ENCODE results near the gene SESN3. TPM values are rescaled to one million over a fixed set of nuclear protein-coding genes. Genes with fewer than 3 reads are reported as not detected.
"Not testable (repeated sequence)": the region's sequence is repeated elsewhere in the genome, so short reads cannot be mapped to it uniquely, and the experiment has no call there.

Gene SESN3
- total RNA-seq, 1 donor from 2014 or later = 28.2 TPM

- peak overlapping the region in 1 of 2 donors; percentile 91 for H3K4me3 ChIP-seq
- no peaks in the 10 kb centered on the region for H3K36me3 ChIP-seq
- no peaks in the 10 kb centered on the region for H3K9me3 ChIP-seq
- TF ChIP-seq POLR2A (IDR thresholded peaks at IDR 0.05) (no peak), POLR2AphosphoS5 (IDR thresholded peaks at IDR 0.05; ENCODE audit: insufficient read depth in 1 of 2, low read depth in 1 of 2) (peak in 1 of 2 donors; percentile 37)
- intact Hi-C loops (cut with DNase I) = no loop called here
- H3K27me3 ChIP-seq = no peaks in the 10 kb centered on the region
- DNase-seq (ENCODE audit: extremely low spot score in 2 of 2) = no peak
- H3K4me1 ChIP-seq = peaks cover 21% of the 10 kb centered on the region
- no peak overlapping the region for H3K27ac ChIP-seq
Measured at GRCh38 chr11:95228081-95228749, 2.8 kb downstream of the SESN3 start.

- H3K27me3 ChIP-seq; H3K9me3 ChIP-seq; H3K27ac ChIP-seq; DNase-seq (ENCODE audit: extremely low spot score in 2 of 2); intact Hi-C loops (cut with DNase I); H3K4me3 ChIP-seq; H3K36me3 ChIP-seq: not testable (repeated sequence)
- H3K4me1 ChIP-seq = peaks cover 21% of the 10 kb centered on the region
Measured at GRCh38 chr11:95227060-95227459, 3.9 kb downstream of the SESN3 start.

DNA sequence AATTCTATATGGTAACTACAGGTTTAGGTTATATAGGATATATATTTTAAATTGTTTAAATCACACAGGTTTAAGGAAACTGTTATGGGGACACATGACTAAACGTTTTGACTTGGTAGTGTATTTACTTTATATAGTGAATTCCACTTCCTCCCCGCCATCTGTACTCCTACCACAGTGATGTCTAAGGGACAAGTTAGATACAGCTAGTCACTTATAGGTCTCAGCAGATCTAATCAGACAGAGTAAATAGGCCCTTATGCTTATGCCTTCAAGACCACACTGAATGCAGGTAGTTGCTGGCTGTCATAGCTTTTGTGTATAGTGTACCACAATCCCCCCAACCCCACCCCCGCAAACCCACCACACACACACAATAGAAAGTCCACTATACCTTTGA lies 8.2 kb downstream of the SESN3 start:
- Histone ChIP-seq H3K36me3 (no peaks in the 10 kb centered on the region), H3K27ac (no peak overlapping the region), H3K4me1 (peaks cover 5% of the 10 kb centered on the region), H3K4me3 (no peak overlapping the region), H3K27me3 (no peaks in the 10 kb centered on the region), H3K9me3 (no peaks in the 10 kb centered on the region)
- intact Hi-C loops (cut with DNase I) = no loop called here
- no peak for TF ChIP-seq CTCF (IDR thresholded peaks at IDR 0.05)
- TF ChIP-seq POLR2A (IDR thresholded peaks at IDR 0.05) = no peak
- no peak for TF ChIP-seq POLR2AphosphoS5 (IDR thresholded peaks at IDR 0.05; ENCODE audit: insufficient read depth in 1 of 2, low read depth in 1 of 2)
- no peak for DNase-seq (ENCODE audit: extremely low spot score in 2 of 2)

DNA sequence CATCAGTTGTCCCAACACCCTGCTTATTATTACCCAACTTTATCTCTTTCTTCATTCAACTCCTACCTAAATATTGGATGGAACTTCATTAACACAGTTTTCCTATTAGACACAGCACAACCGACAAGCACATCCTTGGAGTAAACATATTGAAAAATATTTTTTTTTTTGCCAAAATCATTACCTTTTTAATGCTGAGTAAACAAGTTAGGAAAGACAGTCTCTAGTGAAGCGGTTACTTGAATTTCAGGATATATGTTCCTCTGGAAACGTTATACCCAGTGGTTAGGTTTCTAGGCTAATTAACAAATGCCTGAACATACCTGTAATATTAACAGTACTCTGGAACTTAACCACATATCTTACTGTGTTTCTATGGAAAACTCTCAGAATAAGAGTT lies 11.4 kb downstream of the SESN3 start:
- intact Hi-C loops (cut with DNase I) = no loop called here
- DNase-seq (ENCODE audit: extremely low spot score in 2 of 2) = no peak
- Histone ChIP-seq H3K4me3 (no peak overlapping the region), H3K27ac (no peak overlapping the region), H3K27me3 (no peaks in the 10 kb centered on the region), H3K9me3 (no peaks in the 10 kb centered on the region), H3K4me1 (no peaks in the 10 kb centered on the region), H3K36me3 (no peaks in the 10 kb centered on the region)
- TF ChIP-seq CTCF (IDR thresholded peaks at IDR 0.05) (no peak), POLR2AphosphoS5 (IDR thresholded peaks at IDR 0.05; ENCODE audit: insufficient read depth in 1 of 2, low read depth in 1 of 2) (no peak), POLR2A (IDR thresholded peaks at IDR 0.05) (no peak)

DNA sequence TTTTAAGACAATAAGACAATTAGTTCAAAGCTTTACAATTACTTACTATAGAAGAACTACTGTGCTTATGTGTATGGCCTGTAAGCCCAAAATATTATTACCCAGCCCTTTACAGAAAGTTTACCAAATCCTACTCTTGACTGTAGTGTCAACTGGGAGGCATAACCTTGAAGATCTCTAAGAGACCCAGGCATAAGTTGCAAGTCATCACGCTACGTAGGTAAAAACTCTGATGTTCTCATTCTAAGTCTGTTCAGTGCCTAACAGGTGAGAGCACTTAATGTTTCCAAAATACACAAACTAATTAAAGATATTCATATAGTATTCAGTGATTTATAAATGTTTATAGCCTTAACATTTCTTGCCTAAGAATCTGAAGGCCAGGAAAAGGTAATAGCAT lies 12.9 kb downstream of the SESN3 start:
- TF ChIP-seq POLR2AphosphoS5 (IDR thresholded peaks at IDR 0.05; ENCODE audit: insufficient read depth in 1 of 2, low read depth in 1 of 2) (no peak), CTCF (IDR thresholded peaks at IDR 0.05) (no peak), POLR2A (IDR thresholded peaks at IDR 0.05) (no peak)

DNA sequence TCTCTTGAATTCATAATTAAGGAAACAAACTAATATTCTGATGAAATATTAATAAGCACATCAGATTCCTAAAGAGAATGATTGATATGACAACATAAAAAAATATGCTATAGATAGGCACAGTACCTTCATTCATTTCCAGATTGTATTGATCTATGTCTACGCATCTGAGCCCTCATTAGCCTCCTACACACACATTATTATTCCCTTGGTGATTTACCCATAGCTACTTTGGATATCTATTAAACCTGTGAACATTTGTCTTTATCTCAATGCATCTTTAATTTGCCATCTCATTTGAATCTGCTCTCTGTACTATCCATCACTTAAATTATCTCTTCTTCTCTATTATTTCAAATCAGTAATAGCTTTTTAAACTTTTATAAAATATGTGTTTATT lies 18.4 kb downstream of the SESN3 start:
- peaks cover 14% of the 10 kb centered on the region for H3K4me1 ChIP-seq
- H3K4me3 ChIP-seq = no peak overlapping the region
- TF ChIP-seq CTCF (IDR thresholded peaks at IDR 0.05) (no peak), POLR2A (IDR thresholded peaks at IDR 0.05) (no peak), POLR2AphosphoS5 (IDR thresholded peaks at IDR 0.05; ENCODE audit: insufficient read depth in 1 of 2, low read depth in 1 of 2) (no peak)
- H3K36me3 ChIP-seq = no peaks in the 10 kb centered on the region
- H3K27ac ChIP-seq = no peak overlapping the region
- no peak for DNase-seq (ENCODE audit: extremely low spot score in 2 of 2)
- intact Hi-C loops (cut with DNase I) = no loop called here
- no peaks in the 10 kb centered on the region for H3K27me3 ChIP-seq
- no peaks in the 10 kb centered on the region for H3K9me3 ChIP-seq

More for the DNA sequence above, 12.9 kb downstream of the SESN3 start:
- intact Hi-C loops (cut with DNase I) = no loop called here
- Histone ChIP-seq H3K27ac (no peak overlapping the region), H3K4me1 (no peaks in the 10 kb centered on the region), H3K4me3 (no peak overlapping the region), H3K27me3 (no peaks in the 10 kb centered on the region), H3K36me3 (no peaks in the 10 kb centered on the region), H3K9me3 (no peaks in the 10 kb centered on the region)
- DNase-seq (ENCODE audit: extremely low spot score in 2 of 2) = no peak

- H3K27me3 ChIP-seq; H3K27ac ChIP-seq; DNase-seq (ENCODE audit: extremely low spot score in 2 of 2); H3K4me3 ChIP-seq; H3K9me3 ChIP-seq; H3K36me3 ChIP-seq; intact Hi-C loops (cut with DNase I): not testable (repeated sequence)
- peaks cover 27% of the 10 kb centered on the region for H3K4me1 ChIP-seq
Measured at GRCh38 chr11:95209535-95209934, 21.5 kb downstream of the SESN3 start.

Measured in vagina (tissue), 2 donors.